Measurements from ENCODE around the gene ARPC1A.

- TF ChIP-seq POLR2A (IDR thresholded peaks at IDR 0.05; ENCODE audit: low read length) (no peak), GATA1 (IDR thresholded peaks at IDR 0.05; ENCODE audit: low read depth, low read length) (no peak)
Measured at GRCh38 chr7:99383791-99384370, 58.2 kb downstream of the ARPC1A start.
